A549 (cell line): ENCODE results near the gene VASN. TPM values are rescaled to one million over a fixed set of nuclear protein-coding genes. Genes with fewer than 3 reads are reported as not detected.

Experiments
- ATAC-seq, 2 experiments: fragments of 200-7000 bp in 1 of 2; fragments of >200 bp in 1 of 2; cut with Nextera tagmentation in 1 of 2; cut with Tn5 transposase in 1 of 2; 3 replicates each; pipeline versions ENCODE4 v1.8.0 to v1.9.1; 2018 to 2020; ENCODE audit warnings: mild to moderate bottlenecking in 1 of 2, moderate library complexity in 1 of 2
- CTCF ChIA-PET: fragments of 300-600 bp; sonication (Branson Sonifier 250); formaldehyde crosslinking; extraction: SDS; loops from one replicate; lab custom pipeline; 2021; ENCODE audit warnings: antibody characterized with exemption, inconsistent platforms; lab: Yijun Ruan, JAX
- POLR2A ChIA-PET: fragments of 350-600 bp; formaldehyde crosslinking; extraction: SDS; loops from one replicate; lab custom pipeline; 2021; ENCODE audit warnings: antibody characterized with exemption, inconsistent platforms; lab: Yijun Ruan, JAX
- DNase-seq, 2 experiments: peaks; one replicate each; pipeline versions ENCODE4 v3.0.0 to v3.0.0-alpha.2; 2011 to 2016; ENCODE audit warnings: low read depth in 1 of 2, low spot score in 1 of 2
- FAIRE-seq: peaks from 2 replicates; lab custom pipeline; 2011; peaks lifted over from hg19 to GRCh38; lab: Jason Lieb, UNC
- H3K27ac ChIP-seq, 2 experiments: fragments of >200 bp; sonication (Bioruptor Twin); formaldehyde crosslinking; 3 replicates each; pipeline ENCODE4 v1.5.1; 2016 to 2017
- H3K4me1 ChIP-seq: fragments of >200 bp; sonication (Bioruptor Twin); formaldehyde crosslinking; 3 replicates; pipeline ENCODE4 v1.6.1; 2016
- H3K4me2 ChIP-seq: fragments of >200 bp; sonication (Bioruptor Twin); formaldehyde crosslinking; 3 replicates; pipeline ENCODE4 v1.6.1; 2016
- H3K4me3 ChIP-seq: fragments of >200 bp; sonication (Bioruptor Twin); formaldehyde crosslinking; 3 replicates; pipeline ENCODE4 v1.5.1; 2016
- H3K9me3 ChIP-seq: fragments of >200 bp; sonication (Bioruptor Twin); formaldehyde crosslinking; 3 replicates; pipeline ENCODE4 v1.6.1; 2016
- BCL3 ChIP-seq: fragments of >200 bp; sonication (Bioruptor Twin); formaldehyde crosslinking; IDR thresholded peaks from 3 replicates; pipeline ENCODE4 v1.6.1; 2016
- BHLHE40 ChIP-seq: IDR thresholded peaks from 2 replicates; pipeline ENCODE4 v1.6.1; 2012; ENCODE audit warnings: low read depth, low read length, inconsistent platforms
- CBX8 ChIP-seq: fragments of 200-600 bp; sonication (generic); IDR thresholded peaks from 2 replicates; pipeline ENCODE4 v1.6.1; 2016
- CEBPB ChIP-seq, 2 experiments: fragments of >200 bp in 1 of 2; sonication (Bioruptor Twin) in 1 of 2; formaldehyde crosslinking in 1 of 2; IDR thresholded peaks; 2 replicates each; pipeline ENCODE4 v1.6.1; 2012 to 2016
- CHD2 ChIP-seq: fragments of 150-350 bp; IDR thresholded peaks from 2 replicates; pipeline ENCODE4 v1.6.1; 2014; ENCODE audit warnings: low read length; ENCODE audit not compliant: partially characterized antibody
- CTCF ChIP-seq: fragments of >200 bp; sonication (Bioruptor Twin); formaldehyde crosslinking; IDR thresholded peaks from 3 replicates; pipeline ENCODE4 v1.5.1; 2016
- EHF ChIP-seq: fragments of 250-450 bp; sonication (Bioruptor Pico); IDR thresholded peaks from 2 replicates; pipeline ENCODE4 v1.5.0; 2020; ENCODE audit warnings: mild to moderate bottlenecking
- FOSB ChIP-seq: fragments of 250-450 bp; sonication (Bioruptor Pico); IDR thresholded peaks from 2 replicates; pipeline ENCODE4 v1.5.0; 2020; ENCODE audit warnings: mild to moderate bottlenecking, moderate library complexity
- FOXS1 ChIP-seq: fragments of 250-450 bp; sonication (Bioruptor Pico); IDR thresholded peaks from 2 replicates; pipeline ENCODE4 v1.5.0; 2020; ENCODE audit warnings: mild to moderate bottlenecking, moderate library complexity
- GATA3 ChIP-seq: IDR thresholded peaks from 2 replicates; pipeline ENCODE4 v1.6.1; 2012; ENCODE audit warnings: borderline replicate concordance
- HDAC2 ChIP-seq: fragments of 200-600 bp; sonication (generic); IDR thresholded peaks from 2 replicates; pipeline ENCODE4 v1.6.1; 2016
- HEYL ChIP-seq: fragments of 250-450 bp; sonication (Bioruptor Pico); IDR thresholded peaks from 2 replicates; pipeline ENCODE4 v1.8.0; 2021; ENCODE audit warnings: mild to moderate bottlenecking, moderate library complexity
- HOXA7 ChIP-seq: fragments of 250-450 bp; sonication (Bioruptor Pico); IDR thresholded peaks from 2 replicates; pipeline ENCODE4 v1.5.0; 2020; ENCODE audit warnings: mild to moderate bottlenecking, moderate library complexity
- HOXB13 ChIP-seq: fragments of 250-450 bp; sonication (Bioruptor Pico); IDR thresholded peaks from 2 replicates; pipeline ENCODE4 v1.5.0; 2020; ENCODE audit warnings: low read depth, mild to moderate bottlenecking, moderate library complexity
- HOXB5 ChIP-seq: fragments of 250-450 bp; sonication (Bioruptor Pico); IDR thresholded peaks from 2 replicates; pipeline ENCODE4 v1.5.0; 2020; ENCODE audit warnings: mild to moderate bottlenecking, moderate library complexity
- KDM1A ChIP-seq: fragments of 200-600 bp; sonication (generic); IDR thresholded peaks from 2 replicates; pipeline ENCODE4 v1.6.1; 2016; ENCODE audit warnings: low read depth, mild to moderate bottlenecking
- MAFK ChIP-seq: fragments of 450-650 bp; IDR thresholded peaks from 2 replicates; pipeline ENCODE4 v1.6.1; 2014; ENCODE audit not compliant: partially characterized antibody
- MAX ChIP-seq: IDR thresholded peaks from 2 replicates; pipeline ENCODE4 v1.6.1; 2012
- MAZ ChIP-seq: fragments of 150-350 bp; IDR thresholded peaks from 2 replicates; pipeline ENCODE4 v1.6.1; 2014; ENCODE audit warnings: antibody characterized with exemption, low read depth, low read length, borderline replicate concordance
- NR3C1 ChIP-seq: fragments of >200 bp; sonication (Bioruptor Twin); formaldehyde crosslinking; IDR thresholded peaks from 3 replicates; pipeline ENCODE4 v1.6.1; 2017
- PBX3 ChIP-seq: IDR thresholded peaks from 2 replicates; pipeline ENCODE4 v1.6.1; 2012
- POLR2A ChIP-seq: IDR thresholded peaks from 2 replicates; pipeline ENCODE4 v1.6.1; 2012; ENCODE audit warnings: mild to moderate bottlenecking, low read length
- RARB ChIP-seq: fragments of 250-450 bp; sonication (Bioruptor Pico); IDR thresholded peaks from 2 replicates; pipeline ENCODE4 v1.8.0; 2021; ENCODE audit warnings: mild to moderate bottlenecking, moderate library complexity
- RCOR1 ChIP-seq: fragments of 150-350 bp; IDR thresholded peaks from 2 replicates; pipeline ENCODE4 v1.6.1; 2014; ENCODE audit warnings: antibody characterized with exemption, low read length, low read depth
- RFX5 ChIP-seq: fragments of 450-650 bp; IDR thresholded peaks from 2 replicates; pipeline ENCODE4 v1.7.1; 2014; ENCODE audit warnings: antibody characterized with exemption, mild to moderate bottlenecking, moderate library complexity
- TP53 ChIP-seq: fragments of 250-450 bp; sonication (Bioruptor Pico); IDR thresholded peaks from 2 replicates; pipeline ENCODE4 v1.5.0; 2021; ENCODE audit warnings: mild to moderate bottlenecking, moderate library complexity
- ZC3H11A ChIP-seq: fragments of 450-650 bp; IDR thresholded peaks from 2 replicates; pipeline ENCODE4 v1.6.1; 2014; ENCODE audit warnings: antibody characterized with exemption, mild to moderate bottlenecking
- ZNF302 ChIP-seq: fragments of 250-450 bp; sonication (Bioruptor Pico); IDR thresholded peaks from 2 replicates; pipeline ENCODE4 v1.9.0; 2021; ENCODE audit warnings: inconsistent platforms, mild to moderate bottlenecking, moderate library complexity
- WGBS: methylation state at CpG from one replicate; pipeline ENCODE4 v1.1.6; 2017; ENCODE audit errors: missing lambda C conversion rate; 5-methylcytosine and 5-hydroxymethylcytosine counted together
- polyA plus RNA-seq, 4 experiments: library from polyadenylated mRNA; depleted of rRNA in 3 of 4; stranded (reverse); fragments of >200 nt; fragmentation: RNase III in 1 of 4; extraction: RNeasy Plus Mini Kit Qiagen cat#74134 plus additional on column Dnase treatment in 1 of 4; gene quantifications; 2 replicates in 3 of 4; 3 replicates in 1 of 4; pipeline ENCODE4 v1.2.3, GENCODE V29; 2011 to 2017

Gene VASN
- polyA plus RNA-seq, 2 of the 4 experiments (the other 2 are of a cell fraction) = 2.3 to 4.0 TPM

GRCh38 chr16:4426722-4427372 is 55.2 kb downstream of the VASN start:
- no peak for FAIRE-seq
- CTCF ChIA-PET = interaction anchor here (2.4 to 3.2 kb wide), 2 partner anchors 9 to 25 kb away, joined by 5 to 13 read pairs; partner anchors contain the start of gene CORO7
- 79% methylated on average over 12 of the region's 12 CpGs for WGBS

GRCh38 chr16:4428500-4428899 is 56.9 kb downstream of the VASN start:
- POLR2A ChIA-PET = interaction anchor here (0.6 to 0.7 kb wide), 3 partner anchors 15 to 186 kb away, joined by 3 to 5 read pairs (median 3); no protein-coding TSS in a partner anchor
- Histone ChIP-seq H3K9me3 (no peaks in the 10 kb centered on the region), H3K4me1 (peaks cover 18% of the 10 kb centered on the region), H3K27ac (no peak overlapping the region), H3K4me3 (no peak overlapping the region), H3K4me2 (no peak overlapping the region)
- FAIRE-seq (no peak), DNase-seq (no peak), ATAC-seq (no peak)
- CTCF ChIA-PET = interaction anchor here (0.7 to 3.2 kb wide), 6 partner anchors 9 to 166 kb away, joined by 3 to 13 read pairs (median 4); partner anchors contain the start of gene CORO7
- 90% methylated on average over 7 of the region's 7 CpGs for WGBS
- TF ChIP-seq CTCF (no peak), MAZ (no peak), PBX3 (no peak), CHD2 (no peak), HDAC2 (no peak), EHF (no peak), FOXS1 (CRISPR knock-in tag) (no peak), ZC3H11A (no peak), BCL3 (no peak), HOXB13 (CRISPR knock-in tag) (no peak), MAX (no peak), TP53 (CRISPR knock-in tag) (no peak), GATA3 (no peak), POLR2A (no peak), CEBPB (IDR thresholded peaks at IDR 0.05) (no peak), FOSB (no peak), CBX8 (no peak), RARB (CRISPR knock-in tag) (no peak), HOXA7 (no peak)

More at GRCh38 chr16:4426722-4427372, 55.2 kb downstream of the VASN start:
- POLR2A ChIA-PET = no interaction called here
- Histone ChIP-seq H3K9me3 (no peaks in the 10 kb centered on the region), H3K27ac (peak overlapping the region; percentile 95 to 96), H3K4me2 (peak overlapping the region; percentile 83), H3K4me1 (peaks cover 18% of the 10 kb centered on the region), H3K4me3 (peak overlapping the region; percentile 84)
- no peak for DNase-seq
- ATAC-seq = no peak
- no peak for TF ChIP-seq ZNF302 (CRISPR knock-in tag)
- TF ChIP-seq MAFK = peak; percentile 70

- CTCF ChIA-PET = no interaction called here
- ATAC-seq = no peak
- POLR2A ChIA-PET = no interaction called here
- H3K9me3 ChIP-seq = no peaks in the 10 kb centered on the region
- no peak for TF ChIP-seq BHLHE40
- no peak for TF ChIP-seq FOSB
- TF ChIP-seq NR3C1 = no peak
- TF ChIP-seq HDAC2 = no peak
- TF ChIP-seq PBX3 = no peak
- no peak for TF ChIP-seq POLR2A
- TF ChIP-seq HEYL (CRISPR knock-in tag) = no peak
- no peak for TF ChIP-seq CEBPB (IDR thresholded peaks at IDR 0.05)
- TF ChIP-seq RCOR1 = no peak
- TF ChIP-seq GATA3 = no peak
- TF ChIP-seq HOXB13 (CRISPR knock-in tag) = no peak
- TF ChIP-seq HOXB5 (CRISPR knock-in tag) = no peak
- TF ChIP-seq TP53 (CRISPR knock-in tag) = no peak
- no peak for TF ChIP-seq ZNF302 (CRISPR knock-in tag)
- no peak for TF ChIP-seq KDM1A
- no peak for TF ChIP-seq RFX5
- no peak for TF ChIP-seq BCL3
- TF ChIP-seq, all 56 proteins: peak for 0
- WGBS = 92% methylated on average over 9 of the region's 9 CpGs
- FAIRE-seq = no peak
- DNase-seq = no peak
- Histone ChIP-seq H3K4me2 (no peak overlapping the region), H3K4me3 (no peak overlapping the region), H3K4me1 (peaks cover 22% of the 10 kb centered on the region), H3K27ac (no peak overlapping the region)
Measured at GRCh38 chr16:4431023-4431422, 59.4 kb downstream of the VASN start.
